GM12873 (cell line): ENCODE results near the gene SFSWAP.

Experiments
- TF ChIP-seq, protein P1 (sequence below): IDR thresholded peaks from 2 replicates; pipeline ENCODE4 v1.5.1; 2012; ENCODE audit warnings: low read depth, mild to moderate bottlenecking, moderate library complexity, low read length, control low read depth; ENCODE audit not compliant: insufficient read depth; ENCODE audit errors: missing control alignments

Gene SFSWAP

DNA sequence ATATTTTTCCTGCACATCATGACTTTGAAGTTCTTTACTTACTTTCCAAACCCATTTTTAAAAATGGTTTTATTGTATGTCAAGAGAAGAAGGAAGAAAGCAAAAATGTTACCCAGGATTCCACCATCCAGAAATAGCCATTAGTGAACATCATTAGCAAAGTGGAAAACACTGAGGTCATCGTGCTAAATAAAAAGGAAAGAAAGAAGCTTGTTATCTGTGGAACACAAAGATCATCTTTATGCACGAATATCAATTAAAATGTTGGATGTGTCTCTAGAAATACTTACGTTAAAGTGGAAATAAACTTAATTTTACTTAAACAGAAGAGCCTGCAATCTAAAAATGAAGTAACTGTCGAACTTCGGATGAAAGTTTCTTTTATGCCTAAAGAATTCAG lies 27.3 kb downstream of the SFSWAP start:
- TF ChIP-seq, protein P1, sequence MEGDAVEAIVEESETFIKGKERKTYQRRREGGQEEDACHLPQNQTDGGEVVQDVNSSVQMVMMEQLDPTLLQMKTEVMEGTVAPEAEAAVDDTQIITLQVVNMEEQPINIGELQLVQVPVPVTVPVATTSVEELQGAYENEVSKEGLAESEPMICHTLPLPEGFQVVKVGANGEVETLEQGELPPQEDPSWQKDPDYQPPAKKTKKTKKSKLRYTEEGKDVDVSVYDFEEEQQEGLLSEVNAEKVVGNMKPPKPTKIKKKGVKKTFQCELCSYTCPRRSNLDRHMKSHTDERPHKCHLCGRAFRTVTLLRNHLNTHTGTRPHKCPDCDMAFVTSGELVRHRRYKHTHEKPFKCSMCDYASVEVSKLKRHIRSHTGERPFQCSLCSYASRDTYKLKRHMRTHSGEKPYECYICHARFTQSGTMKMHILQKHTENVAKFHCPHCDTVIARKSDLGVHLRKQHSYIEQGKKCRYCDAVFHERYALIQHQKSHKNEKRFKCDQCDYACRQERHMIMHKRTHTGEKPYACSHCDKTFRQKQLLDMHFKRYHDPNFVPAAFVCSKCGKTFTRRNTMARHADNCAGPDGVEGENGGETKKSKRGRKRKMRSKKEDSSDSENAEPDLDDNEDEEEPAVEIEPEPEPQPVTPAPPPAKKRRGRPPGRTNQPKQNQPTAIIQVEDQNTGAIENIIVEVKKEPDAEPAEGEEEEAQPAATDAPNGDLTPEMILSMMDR = no peak

DNA sequence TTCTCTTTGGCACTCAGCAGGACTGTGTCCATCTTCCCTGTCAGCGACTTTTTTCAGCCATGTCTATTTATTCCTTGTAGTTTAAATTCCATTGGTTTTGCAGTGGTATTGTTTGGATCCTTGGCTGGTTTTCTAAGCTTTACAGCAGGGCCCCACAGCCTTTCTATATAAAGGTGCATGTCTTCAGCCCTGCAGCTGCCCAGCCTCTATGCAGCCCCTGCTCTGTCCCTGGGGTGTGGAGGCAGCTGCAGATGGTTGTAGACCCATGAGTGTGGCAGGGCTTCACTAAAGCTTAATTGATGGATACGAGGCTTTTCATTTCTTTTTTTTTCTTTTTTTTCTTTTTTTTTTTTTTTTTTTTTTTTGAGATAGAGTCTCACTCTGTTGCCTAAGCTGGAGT lies 29.7 kb downstream of the SFSWAP start:
- TF ChIP-seq, protein P1 = no peak

DNA sequence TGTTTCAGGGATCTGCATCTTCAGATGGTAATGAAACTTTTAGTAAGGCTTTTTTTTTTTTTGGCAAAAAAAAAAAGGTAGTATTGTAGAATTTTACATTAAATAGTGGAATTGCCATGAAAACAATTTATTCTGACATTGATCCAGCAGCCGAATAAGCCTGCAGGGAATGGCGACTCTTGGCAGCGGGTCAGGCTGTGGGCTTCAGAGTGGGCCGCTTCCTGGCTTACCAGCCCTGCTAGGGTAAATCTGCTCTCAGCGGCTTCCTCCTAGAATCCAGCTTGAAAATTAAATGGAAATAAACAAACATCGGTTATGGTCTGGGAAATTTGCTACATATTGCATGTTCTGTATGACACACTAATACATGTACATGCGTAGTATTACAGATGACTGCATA lies 34.8 kb downstream of the SFSWAP start:
- TF ChIP-seq, protein P1 = no peak

DNA sequence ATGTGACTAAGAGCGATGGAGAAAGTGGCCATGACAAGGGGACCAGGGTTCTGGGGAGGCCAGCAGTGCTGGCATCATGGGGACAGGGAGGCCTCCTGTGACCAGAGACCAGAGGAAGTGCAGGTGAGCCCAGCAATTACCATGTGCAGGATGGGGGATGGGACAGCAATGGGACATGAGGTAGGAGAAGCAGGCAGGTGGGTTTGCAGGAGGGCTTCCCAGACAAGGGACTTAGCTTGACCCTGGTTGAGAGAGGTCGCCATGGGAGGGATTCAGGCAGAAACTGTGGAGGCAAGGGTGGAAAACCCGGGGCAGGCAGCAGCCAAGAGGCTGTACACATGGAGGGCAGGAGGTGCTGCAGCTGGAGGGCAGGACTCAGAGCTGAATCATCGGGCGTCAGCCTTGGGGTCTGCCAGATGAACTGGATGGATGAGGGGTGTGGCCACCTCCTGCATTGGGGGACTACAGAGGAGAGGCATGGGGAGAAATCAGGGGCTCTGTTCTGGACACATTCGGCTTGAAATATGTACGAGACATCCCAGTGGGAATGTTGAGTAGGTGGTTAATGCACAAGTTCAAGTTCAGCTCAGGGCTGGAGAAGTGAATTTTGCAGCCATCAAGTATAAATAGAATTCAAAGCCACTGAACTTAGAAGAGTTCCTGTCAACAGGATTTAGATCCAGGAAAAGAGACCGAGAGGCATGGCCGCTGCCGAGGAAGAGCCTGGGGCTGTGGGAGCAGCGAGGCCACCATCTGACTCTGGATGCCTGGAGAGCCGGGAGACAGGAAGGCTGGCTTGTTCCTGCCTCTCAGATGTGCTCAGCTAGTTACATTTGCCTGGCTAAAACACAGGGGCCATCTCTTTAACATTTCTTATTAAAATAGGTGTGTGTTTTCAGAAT lies 36.6 kb downstream of the SFSWAP start:
- TF ChIP-seq, protein P1 = no peak

DNA sequence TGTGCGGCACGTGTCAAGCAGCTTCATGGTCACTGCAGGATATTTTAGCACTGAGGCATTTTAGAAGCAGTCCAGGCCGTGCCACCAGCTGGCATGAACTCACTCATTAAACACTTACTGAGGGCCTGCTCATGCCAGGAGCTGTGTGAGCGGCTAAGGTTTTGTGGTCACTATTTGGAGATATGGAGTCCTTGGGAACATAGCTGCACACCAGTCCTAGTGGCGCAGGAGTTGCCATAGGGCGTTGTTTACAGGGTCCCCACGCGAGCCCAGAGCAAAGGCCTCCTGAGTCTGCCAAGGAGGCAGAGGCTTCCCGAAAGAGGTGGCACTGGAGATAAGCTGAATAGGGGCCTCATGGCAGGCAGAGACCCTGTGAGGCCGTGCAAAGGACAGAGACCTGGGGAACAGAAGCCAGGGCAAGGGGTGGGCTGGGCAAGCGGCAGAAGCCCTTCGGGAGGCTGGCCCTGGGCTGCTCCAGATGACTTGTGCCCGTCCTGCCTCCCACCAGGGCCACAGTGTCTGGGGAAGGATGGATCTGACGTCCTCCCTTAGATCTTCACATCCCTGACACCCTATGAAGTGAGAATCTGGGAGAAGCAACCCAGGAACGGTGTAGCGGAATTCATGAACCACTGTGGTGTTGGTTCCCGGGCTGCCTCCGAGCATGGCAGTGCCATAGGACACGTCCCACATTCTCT lies 38.9 kb downstream of the SFSWAP start:
- TF ChIP-seq, protein P1 = no peak

DNA sequence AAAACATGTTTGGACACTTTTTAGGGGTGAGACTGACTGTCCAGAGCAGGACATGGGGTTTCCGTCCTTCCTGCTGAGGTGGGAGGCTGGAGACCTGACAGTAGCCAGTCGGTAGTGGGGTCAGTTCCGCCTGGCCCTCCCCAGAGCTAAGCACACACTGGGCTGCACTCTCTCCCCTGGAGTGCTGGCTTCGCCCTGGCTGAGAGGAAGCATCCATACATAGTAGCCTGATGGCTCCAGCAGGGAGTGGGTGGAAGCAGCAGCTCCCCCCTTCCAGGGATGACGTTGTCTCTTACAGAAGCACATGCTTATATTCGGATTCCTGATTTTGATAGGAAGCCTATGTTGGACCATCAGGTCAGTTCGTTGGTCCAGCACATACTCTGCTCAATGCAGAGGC lies 40.4 kb downstream of the SFSWAP start:
- TF ChIP-seq, protein P1 = no peak

DNA sequence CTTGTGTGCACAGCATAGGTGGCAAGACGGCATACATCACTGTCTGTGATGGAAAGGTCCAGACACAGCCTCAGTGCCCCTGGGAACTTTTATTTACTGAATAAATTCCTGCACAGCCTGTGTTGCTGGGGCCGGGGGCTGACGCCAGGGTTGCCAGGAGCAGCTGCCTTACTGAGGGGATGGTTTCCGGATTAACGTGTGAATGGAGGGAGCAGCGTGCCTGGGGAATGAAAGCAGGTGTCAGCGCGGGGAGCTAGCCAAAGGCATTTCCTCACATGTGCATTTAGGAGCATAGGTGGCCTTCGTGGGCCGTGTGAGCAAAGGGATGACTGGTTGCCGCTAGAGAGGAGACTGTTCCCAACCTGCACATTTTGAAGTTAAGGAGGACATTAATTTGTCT lies 41.6 kb downstream of the SFSWAP start:
- TF ChIP-seq, protein P1 = no peak
